Thyroid gland (tissue), 4 donors: ENCODE data around the gene GNG14.

Experiments
- CTCF ChIP-seq, 6 experiments: fragments of 200-600 bp in 3 of 6; fragments of 450-650 bp in 3 of 6; sonication (generic) in 3 of 6; IDR thresholded peaks; one replicate each; pipeline ENCODE4 v1.5.1; 2016 to 2019; ENCODE audit warnings: antibody characterized with exemption in 6 of 6, mild to moderate bottlenecking in 2 of 6, inconsistent platforms in 1 of 6, moderate library complexity in 1 of 6
- POLR2A ChIP-seq, 2 donors: fragments of 450-650 bp; IDR thresholded peaks; one replicate each; pipeline ENCODE4 v1.6.1; 2017; ENCODE audit warnings: antibody characterized with exemption in 2 of 2, mild to moderate bottlenecking in 2 of 2, moderate library complexity in 1 of 2

DNA sequence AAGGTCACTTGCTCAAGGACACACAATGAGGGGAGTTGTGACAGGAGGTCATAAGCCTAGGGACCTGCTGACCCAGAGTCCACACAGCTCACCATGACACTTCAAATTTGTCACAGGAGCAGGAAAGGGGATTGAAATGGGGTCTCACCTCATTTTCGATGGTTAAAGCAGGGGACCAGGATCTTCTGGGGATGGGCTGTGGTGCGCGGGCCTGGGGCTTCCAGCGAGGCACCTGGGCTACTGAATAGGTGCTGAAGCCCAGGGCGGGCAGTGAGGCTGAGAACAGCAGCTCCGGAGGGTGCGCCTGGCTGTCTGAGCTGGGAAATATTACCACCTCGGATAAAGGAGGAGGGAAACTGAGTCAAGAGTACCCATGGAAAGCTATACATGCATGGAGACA lies 32.3 kb upstream of the GNG14 start:
- no peak for TF ChIP-seq CTCF (IDR thresholded peaks at IDR 0.05)
- TF ChIP-seq POLR2A (IDR thresholded peaks at IDR 0.05), result no peak
